ENCODE measurements around the gene CPXM1. TPM values are rescaled to one million over a fixed set of nuclear protein-coding genes. Genes with fewer than 3 reads are reported as not detected.
A peak's percentile ranks its signal among the peaks of the same experiment; 100 is the strongest.

Gene CPXM1
- total RNA-seq, 5 donors from 2014 or later (not counting 1 experiment from before 2014, with no cell fraction given): 0.20 to 0.90 (median 0.63) TPM

GRCh38 chr20:2745936-2746635, 54.3 kb downstream of the CPXM1 start:
- H3K36me3 Mint-ChIP-seq: no peaks in the 10 kb centered on the region
- POLR2A ChIA-PET: no interaction called here

GRCh38 chr20:2745060-2745910, 55.1 kb downstream of the CPXM1 start:
- Mint-ChIP-seq H3K27ac (peak overlapping the region in 1 of 2 donors; percentile 64), H3K36me3 (no peaks in the 10 kb centered on the region), H3K4me3 (no peak overlapping the region), H3K4me1 (peaks cover 36 to 37% (median 36%) of the 10 kb centered on the region in 3 donors), H3K9me3 (no peaks in the 10 kb centered on the region), H3K27me3 (peaks cover 0 to 1% of the 10 kb centered on the region in 2 donors)
- Histone ChIP-seq H3K9me3 (no peaks in the 10 kb centered on the region), H3K4me1 (ENCODE audit: control insufficient read depth in 1 of 2, extremely low read depth in 1 of 2, insufficient read depth in 2 of 2, low read length in 2 of 2) (peaks cover 26 to 30% of the 10 kb centered on the region in 2 experiments), H3K4me3 (ENCODE audit: control insufficient read depth in 1 of 2, extremely low read depth in 1 of 2, low read length in 1 of 2) (no peak overlapping the region), H3K36me3 (ENCODE audit: control insufficient read depth in 2 of 2, extremely low read depth in 1 of 2, insufficient read depth in 1 of 2, low read length in 1 of 2) (no peaks in the 10 kb centered on the region), H3K27ac (ENCODE audit: low read length) (no peak overlapping the region), H3K27me3 (replicated peaks in 1 of 2; ENCODE audit: control insufficient read depth in 2 of 2, extremely low read depth in 1 of 2, insufficient read depth in 2 of 2, low read length in 1 of 2) (no peaks in the 10 kb centered on the region)
- ChIA-PET POLR2A (no interaction called here), CTCF (interaction anchor here (0.6 to 1.9 kb wide), 2 partner anchors 32 to 53 kb away, joined by 7 to 11 read pairs; partner anchors contain the start of gene EBF4 (in 1 of the 2))
- DNase-seq (peak in 1 of 35 experiments; percentile 22), ATAC-seq (replicated peaks in 1 of 4) (no peak)
- WGBS (ENCODE audit: insufficient coverage): 61% methylated on average over 5 of the region's 12 CpGs

More at GRCh38 chr20:2745936-2746635, 54.3 kb downstream of the CPXM1 start:
- peak in 1 of 35 experiments; percentile 12 for DNase-seq
- H3K9me3 ChIP-seq: no peaks in the 10 kb centered on the region
- H3K4me1 Mint-ChIP-seq: peaks cover 35 to 37% (median 36%) of the 10 kb centered on the region in 3 donors
- no peaks in the 10 kb centered on the region for H3K36me3 ChIP-seq (ENCODE audit: control insufficient read depth in 2 of 2, extremely low read depth in 1 of 2, insufficient read depth in 1 of 2, low read length in 1 of 2)
- peak overlapping the region in 1 of 2 donors; percentile 64 for H3K27ac Mint-ChIP-seq
- peaks cover 22 to 30% of the 10 kb centered on the region in 2 experiments for H3K4me1 ChIP-seq (ENCODE audit: control insufficient read depth in 1 of 2, extremely low read depth in 1 of 2, insufficient read depth in 2 of 2, low read length in 2 of 2)
- H3K27me3 Mint-ChIP-seq: peaks cover 0 to 1% of the 10 kb centered on the region in 2 donors
- 79% methylated on average over 2 of the region's 4 CpGs for WGBS (ENCODE audit: insufficient coverage)
- H3K27me3 ChIP-seq (replicated peaks in 1 of 2; ENCODE audit: control insufficient read depth in 2 of 2, extremely low read depth in 1 of 2, insufficient read depth in 2 of 2, low read length in 1 of 2): peaks cover 0 to 3% of the 10 kb centered on the region in 2 experiments
- H3K4me3 Mint-ChIP-seq: no peak overlapping the region
- ATAC-seq (replicated peaks in 1 of 4): no peak
- no peak overlapping the region for H3K27ac ChIP-seq (ENCODE audit: low read length)
- H3K9me3 Mint-ChIP-seq: no peaks in the 10 kb centered on the region
- no peak overlapping the region for H3K4me3 ChIP-seq (ENCODE audit: control insufficient read depth in 1 of 2, extremely low read depth in 1 of 2, low read length in 1 of 2)
- CTCF ChIA-PET: no interaction called here

Other genes with a start within 250 kb of the CPXM1 start
- 100 to 1,000 TPM; 243 to 279 (median 270) TPM for gene NOP56, start 148.0 kb downstream of the CPXM1 start, total RNA-seq
- gene IDH3B, start 136.4 kb downstream of the CPXM1 start, total RNA-seq: 100 to 1,000 TPM; 101 to 147 (median 117) TPM
- 10 to 100 TPM in 1 of 5 donors, 1 to 10 TPM in 4; 4.2 to 10.5 (median 6.8) TPM for gene EBF4, start 107.8 kb downstream of the CPXM1 start, total RNA-seq
- gene C20orf141, start 14.4 kb upstream of the CPXM1 start, total RNA-seq: not detected
- not detected for gene TMEM239, start 15.7 kb upstream of the CPXM1 start, total RNA-seq
- gene PCED1A, start 40.0 kb upstream of the CPXM1 start, total RNA-seq: 100 to 1,000 TPM in 2 of 5 donors, 10 to 100 TPM in 3; 65.1 to 111 (median 95.2) TPM
- 10 to 100 TPM; 44.5 to 72.2 (median 68.2) TPM for gene VPS16, start 40.1 kb upstream of the CPXM1 start, total RNA-seq
- 10 to 100 TPM; 66.2 to 98.6 (median 71.5) TPM for gene PTPRA, start 72.9 kb upstream of the CPXM1 start, total RNA-seq
- 1 to 10 TPM in 4 of 5 donors, under 1 TPM in 1; 0.60 to 3.4 (median 1.8) TPM for gene GNRH2, start 243.0 kb upstream of the CPXM1 start, total RNA-seq
- 10 to 100 TPM; 20.9 to 38.5 (median 36.8) TPM for gene MRPS26, start 245.4 kb upstream of the CPXM1 start, total RNA-seq